Measurements from ENCODE around the gene SBSN.

GRCh38 chr19:35506011-35506410 lies 22.1 kb downstream of the SBSN start:
- TF ChIP-seq EZH2 (IDR thresholded peaks at IDR 0.05; ENCODE audit: insufficient read depth, poor library complexity, severe bottlenecking) (no peak), EZH2phosphoT487 (IDR thresholded peaks at IDR 0.05; ENCODE audit: insufficient read depth, low read depth) (no peak)

All from GM23248 (cell line).